NCI-H526 (cell line): ENCODE data around the gene C19orf47.

ENCODE experiments used
- DNase-seq, 2 experiments: peaks; one replicate each; lab custom pipeline; 2025; lab: John Stamatoyannopoulos, UW

Gene C19orf47

GRCh38 chr19:40348125-40348913 is at the start of gene C19orf47, which contains the start of gene PLD3:
TSS of gene C19orf47 (minus strand) at chr19:40348397. CDS start at chr19:40341857, 6,540 bp downstream.
TSS of gene PLD3 (plus strand) at chr19:40348695. CDS start at chr19:40366484, 17,789 bp downstream.
- peak; percentile 99 to 100 for DNase-seq

GRCh38 chr19:40397568-40397906 is 49.3 kb upstream of the C19orf47 start:
- no peak for DNase-seq

GRCh38 chr19:40396886-40397567 is 48.8 kb upstream of the C19orf47 start:
- DNase-seq: no peak

GRCh38 chr19:40395956-40396355 is 47.8 kb upstream of the C19orf47 start:
- no peak for DNase-seq

GRCh38 chr19:40394816-40395210 is 46.6 kb upstream of the C19orf47 start:
- no peak for DNase-seq

GRCh38 chr19:40393894-40394815 is 46.0 kb upstream of the C19orf47 start:
- no peak for DNase-seq

GRCh38 chr19:40392894-40393517 is 44.8 kb upstream of the C19orf47 start:
- no peak for DNase-seq

- DNase-seq: no peak
Measured at GRCh38 chr19:40392123-40392522, 43.9 kb upstream of the C19orf47 start.

GRCh38 chr19:40390084-40390742 is 42.0 kb upstream of the C19orf47 start, which contains the start of gene HIPK4:
TSS of gene HIPK4 (minus strand) at chr19:40390181. CDS start at chr19:40389902, 279 bp downstream.
- no peak for DNase-seq

GRCh38 chr19:40389404-40390083 is 41.3 kb upstream of the C19orf47 start:
- DNase-seq: no peak

- DNase-seq: no peak
Measured at GRCh38 chr19:40388481-40388880, 40.3 kb upstream of the C19orf47 start.

- no peak for DNase-seq
Measured at GRCh38 chr19:40387155-40387554, 39.0 kb upstream of the C19orf47 start.

GRCh38 chr19:40383668-40384248 is 35.6 kb upstream of the C19orf47 start:
- no peak for DNase-seq

- DNase-seq: no peak
Measured at GRCh38 chr19:40381321-40381720, 33.1 kb upstream of the C19orf47 start.

GRCh38 chr19:40380199-40381037 is 32.2 kb upstream of the C19orf47 start:
- DNase-seq: no peak

- no peak for DNase-seq
Measured at GRCh38 chr19:40379446-40380198, 31.4 kb upstream of the C19orf47 start.

- DNase-seq: no peak
Measured at GRCh38 chr19:40378509-40378908, 30.3 kb upstream of the C19orf47 start.

GRCh38 chr19:40377876-40378385 is 29.7 kb upstream of the C19orf47 start:
- DNase-seq: no peak
